ENCODE measurements around the gene PJVK.

PJVK gene

GRCh38 chr2:178477443-178478129, 26.4 kb downstream of the PJVK start:
- TF ChIP-seq ZFX (IDR thresholded peaks at IDR 0.05), result no peak
- no peak for TF ChIP-seq CTCF (conservative IDR thresholded peaks at IDR 0.05)
- H3K27ac ChIP-seq, result peak overlapping the region; percentile 72

- peak overlapping the region; percentile 72 for H3K27ac ChIP-seq
- no peak for TF ChIP-seq CTCF (conservative IDR thresholded peaks at IDR 0.05)
- TF ChIP-seq ZFX (IDR thresholded peaks at IDR 0.05), result no peak
Measured at GRCh38 chr2:178478130-178478438, 26.9 kb downstream of the PJVK start.

GRCh38 chr2:178478439-178479274, 27.5 kb downstream of the PJVK start, which contains the start of gene FKBP7:
Gene FKBP7 (minus strand): TSS chr2:178478600. CDS start chr2:178478499, 101 bp downstream.
- TF ChIP-seq ZFX (IDR thresholded peaks at IDR 0.05) (no peak), CTCF (conservative IDR thresholded peaks at IDR 0.05) (peak; percentile 81)
- peak within 1 kb of the TSS; percentile 72 for H3K27ac ChIP-seq

- H3K27ac ChIP-seq, result peak overlapping the region; percentile 72
- TF ChIP-seq CTCF (conservative IDR thresholded peaks at IDR 0.05) (peak; percentile 57), ZFX (IDR thresholded peaks at IDR 0.05) (no peak)
Measured at GRCh38 chr2:178479275-178479616, 28.1 kb downstream of the PJVK start.

- peak overlapping the region; percentile 58 for H3K27ac ChIP-seq
- TF ChIP-seq CTCF (conservative IDR thresholded peaks at IDR 0.05) (no peak), ZFX (IDR thresholded peaks at IDR 0.05) (no peak)
Measured at GRCh38 chr2:178479758-178480226, 28.6 kb downstream of the PJVK start.

GRCh38 chr2:178480227-178481181, 29.3 kb downstream of the PJVK start, which contains the start of gene PLEKHA3:
Gene PLEKHA3 (plus strand): TSS chr2:178480457. CDS start chr2:178480870, 413 bp downstream.
- TF ChIP-seq ZFX (IDR thresholded peaks at IDR 0.05), result peak; percentile 77
- no peak for TF ChIP-seq CTCF (conservative IDR thresholded peaks at IDR 0.05)
- peak within 1 kb of the TSS; percentile 58 for H3K27ac ChIP-seq
